SK-N-MC (cell line): ENCODE data around the gene GAS6.

ENCODE experiments used
- DNase-seq: peaks from one replicate; pipeline ENCODE4 v3.0.0-alpha.2; 2011; ENCODE audit warnings: low read depth, low spot score
- H3K27ac ChIP-seq: fragments of 200-600 bp; sonication (generic); 2 replicates; pipeline ENCODE4 v1.5.1; 2016; ENCODE audit warnings: mixed run types
- H3K36me3 ChIP-seq: fragments of 200-600 bp; sonication (generic); 2 replicates; pipeline ENCODE4 v1.6.1; 2017; ENCODE audit warnings: antibody characterized with exemption, low read length, mixed read lengths; ENCODE audit not compliant: insufficient read depth
- H3K4me3 ChIP-seq: fragments of 200-600 bp; sonication (generic); 2 replicates; pipeline ENCODE4 v1.5.1; 2016
- H3K9ac ChIP-seq: fragments of 200-600 bp; sonication (generic); 2 replicates; pipeline ENCODE4 v1.8.0; 2017; ENCODE audit warnings: mixed run types, mixed read lengths; ENCODE audit not compliant: insufficient read length
- H3K9me3 ChIP-seq: fragments of 200-600 bp; sonication (generic); 2 replicates; pipeline ENCODE4 v1.6.1; 2017; ENCODE audit warnings: low read depth, mild to moderate bottlenecking, antibody characterized with exemption, low read length, moderate library complexity, mixed read lengths
- EZH2 ChIP-seq: fragments of 200-600 bp; sonication (generic); IDR thresholded peaks from one replicate; pipeline ENCODE4 v1.6.1; 2017; ENCODE audit warnings: antibody characterized with exemption
- FOXP2 ChIP-seq: optimal IDR thresholded peaks from 2 replicates; pipeline ENCODE3; 2011; ENCODE audit warnings: mild to moderate bottlenecking, moderate library complexity; ENCODE audit not compliant: insufficient read depth; ENCODE audit errors: extremely low read length, control extremely low read depth
- POLR2AphosphoS5 ChIP-seq: IDR thresholded peaks from 2 replicates; pipeline ENCODE4 v1.6.1; 2012; ENCODE audit warnings: mild to moderate bottlenecking, low read depth, low read length, borderline replicate concordance

The GAS6 gene

GRCh38 chr13:113890774-113891480 lies 27.1 kb upstream of the GAS6 start:
- Histone ChIP-seq H3K9ac (no peak overlapping the region), H3K36me3 (no peaks in the 10 kb centered on the region), H3K27ac (no peak overlapping the region), H3K9me3 (no peaks in the 10 kb centered on the region), H3K4me3 (no peak overlapping the region)
- no peak for TF ChIP-seq FOXP2
- TF ChIP-seq POLR2AphosphoS5: no peak
- no peak for TF ChIP-seq EZH2
- DNase-seq: no peak

DNA sequence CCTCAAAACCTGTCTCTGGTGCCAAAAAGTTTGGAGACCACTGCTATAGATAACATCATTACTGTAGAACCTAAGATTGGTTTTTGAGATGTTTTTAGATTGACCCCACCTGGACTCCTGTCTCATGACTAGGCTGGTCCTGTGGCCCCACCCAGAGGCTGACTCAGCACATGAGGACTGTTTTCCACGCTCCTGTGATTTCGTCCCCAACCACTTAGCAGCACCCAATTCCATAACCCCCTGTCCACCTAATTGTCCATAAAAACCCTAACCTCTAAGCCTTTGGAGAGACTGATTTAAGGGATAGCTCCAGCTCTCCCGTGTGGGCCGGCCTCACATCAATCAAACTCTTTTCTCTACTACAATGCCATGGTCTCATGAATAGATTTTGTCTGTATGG lies 25.6 kb upstream of the GAS6 start:
- Histone ChIP-seq H3K9ac (no peak overlapping the region), H3K36me3 (no peaks in the 10 kb centered on the region), H3K4me3 (no peak overlapping the region), H3K27ac (no peak overlapping the region), H3K9me3 (no peaks in the 10 kb centered on the region)
- DNase-seq: no peak
- TF ChIP-seq FOXP2: no peak
- no peak for TF ChIP-seq POLR2AphosphoS5
- TF ChIP-seq EZH2: no peak

- DNase-seq: no peak
- Histone ChIP-seq H3K9ac (no peak overlapping the region), H3K9me3 (no peaks in the 10 kb centered on the region), H3K36me3 (no peaks in the 10 kb centered on the region), H3K4me3 (no peak overlapping the region), H3K27ac (no peak overlapping the region)
- TF ChIP-seq EZH2: no peak
Observed at GRCh38 chr13:113888701-113889330, 24.9 kb upstream of the GAS6 start.

DNA sequence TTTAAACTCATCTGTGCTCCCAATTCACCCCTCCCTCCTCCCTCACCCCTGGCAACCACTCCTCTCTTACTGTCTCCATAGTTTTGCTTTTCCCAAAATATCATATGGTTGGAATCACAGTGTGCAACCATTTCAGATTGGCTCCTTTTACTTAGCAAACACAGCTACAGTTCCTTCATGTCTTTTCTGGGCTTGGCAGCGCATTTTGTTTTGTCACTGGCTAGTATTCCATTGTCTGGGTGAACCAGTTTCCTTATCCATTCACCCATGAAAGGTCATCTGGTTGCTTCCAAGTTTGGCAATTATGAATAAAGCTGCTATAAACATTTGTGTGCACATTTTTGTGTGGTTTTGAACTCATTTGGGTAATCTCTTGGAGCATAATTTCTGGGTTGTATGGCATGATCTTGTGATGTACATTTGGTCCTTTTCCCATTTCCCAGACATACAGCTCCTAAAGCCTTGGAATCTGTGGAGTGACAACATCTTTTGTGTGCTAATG lies 23.9 kb upstream of the GAS6 start:
- Histone ChIP-seq H3K4me3 (no peak overlapping the region), H3K9ac (no peak overlapping the region), H3K36me3 (no peaks in the 10 kb centered on the region), H3K9me3 (no peaks in the 10 kb centered on the region), H3K27ac (no peak overlapping the region)
- TF ChIP-seq FOXP2 (no peak), POLR2AphosphoS5 (no peak), EZH2 (no peak)
- DNase-seq: no peak

DNA sequence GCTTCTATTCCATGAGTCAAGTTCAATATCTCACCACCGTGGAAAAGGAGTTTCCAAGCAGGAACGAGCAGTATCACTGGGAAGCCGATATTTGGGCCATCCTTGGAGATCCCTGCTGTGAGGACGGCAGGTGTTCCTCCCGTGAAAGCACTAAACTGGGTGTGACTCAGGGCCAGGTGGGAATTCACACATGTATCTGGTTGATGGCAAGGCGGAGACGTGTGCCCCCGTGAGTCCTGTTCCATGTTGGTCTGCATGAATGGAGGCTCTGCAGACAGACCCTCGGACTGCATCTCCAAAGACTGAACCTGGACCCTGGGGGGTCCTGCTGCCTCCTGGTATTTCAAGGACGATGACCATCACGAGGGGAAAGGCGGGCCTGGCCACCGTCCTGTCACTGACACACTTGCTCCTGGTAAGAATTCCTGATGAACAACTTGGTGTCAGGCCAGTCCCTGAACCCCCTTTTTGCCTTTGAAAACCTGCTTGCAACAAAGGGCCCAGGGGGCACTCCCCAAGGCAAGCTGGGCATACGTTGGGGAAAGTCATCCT lies 22.8 kb upstream of the GAS6 start:
- H3K36me3 ChIP-seq: no peaks in the 10 kb centered on the region
- no peak overlapping the region for H3K4me3 ChIP-seq
- no peak for TF ChIP-seq POLR2AphosphoS5
- no peak for TF ChIP-seq FOXP2
- no peak for TF ChIP-seq EZH2
- no peaks in the 10 kb centered on the region for H3K9me3 ChIP-seq
- H3K9ac ChIP-seq: no peak overlapping the region
- no peak overlapping the region for H3K27ac ChIP-seq
- DNase-seq: no peak

GRCh38 chr13:113884821-113885220 lies 20.9 kb upstream of the GAS6 start:
- no peak overlapping the region for H3K9ac ChIP-seq
- H3K9me3 ChIP-seq: no peaks in the 10 kb centered on the region
- TF ChIP-seq FOXP2 (no peak), EZH2 (no peak), POLR2AphosphoS5 (no peak)
- H3K4me3 ChIP-seq: no peak overlapping the region
- no peaks in the 10 kb centered on the region for H3K36me3 ChIP-seq
- no peak for DNase-seq
- H3K27ac ChIP-seq: no peak overlapping the region

DNA sequence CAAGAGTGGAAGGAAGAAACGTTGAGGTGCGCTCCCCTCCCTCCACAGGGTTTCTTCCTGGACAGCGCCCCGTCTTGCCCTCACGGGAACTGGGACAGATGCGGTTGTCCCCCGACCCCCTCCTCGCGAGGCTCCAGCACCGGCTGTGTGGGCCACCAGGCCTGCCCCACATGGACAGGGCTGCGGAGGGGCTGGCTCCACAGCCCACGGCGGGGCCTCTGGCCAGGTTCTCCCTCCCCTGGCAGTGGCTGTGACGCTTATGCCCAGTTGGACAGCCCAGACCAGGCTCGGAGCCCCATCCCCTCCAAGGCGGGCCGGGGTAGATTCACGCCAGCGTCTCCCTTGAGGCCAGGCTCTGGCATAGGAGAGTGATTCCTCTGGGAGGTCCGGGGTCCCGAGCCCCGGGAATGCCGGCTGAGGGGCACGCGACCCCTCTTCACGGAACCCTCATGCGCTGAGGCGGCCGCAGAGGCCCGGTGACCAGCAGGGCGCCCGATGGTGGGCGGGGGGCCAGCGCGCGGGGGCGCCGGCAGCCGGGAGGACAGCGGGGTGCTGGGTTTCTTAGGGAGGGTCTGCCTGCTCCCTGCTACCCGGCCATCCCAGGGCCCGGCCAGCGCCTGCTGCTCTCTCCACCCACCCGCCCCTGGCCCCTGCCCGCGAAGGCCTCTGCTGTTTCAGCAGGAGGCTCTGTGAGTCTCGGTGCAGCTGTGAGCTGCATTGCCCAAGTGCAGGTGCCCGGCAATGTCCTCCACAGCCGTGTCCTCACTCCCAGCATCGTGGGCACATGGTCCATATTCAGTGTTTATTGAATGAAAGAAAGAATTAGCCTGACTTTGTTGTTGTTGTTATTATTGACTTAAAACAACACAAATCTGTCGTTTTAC lies 20.3 kb upstream of the GAS6 start:
- DNase-seq: no peak
- Histone ChIP-seq H3K36me3 (no peaks in the 10 kb centered on the region), H3K9me3 (no peaks in the 10 kb centered on the region), H3K9ac (no peak overlapping the region), H3K4me3 (no peak overlapping the region), H3K27ac (no peak overlapping the region)
- TF ChIP-seq FOXP2: no peak

- Histone ChIP-seq H3K36me3 (no peaks in the 10 kb centered on the region), H3K27ac (no peak overlapping the region), H3K9ac (no peak overlapping the region), H3K4me3 (no peak overlapping the region), H3K9me3 (no peaks in the 10 kb centered on the region)
- TF ChIP-seq POLR2AphosphoS5 (no peak), EZH2 (no peak), FOXP2 (no peak)
- DNase-seq: no peak
Observed at GRCh38 chr13:113883314-113883811, 19.5 kb upstream of the GAS6 start.
